K562 (cell line): ENCODE results near the gene VWA8. TPM values are rescaled to one million over a fixed set of nuclear protein-coding genes. Genes with fewer than 3 reads are reported as not detected.

Experiments
- ATAC-seq: fragments of 200-7000 bp; cut with Tn5 transposase; 3 replicates; pipeline ENCODE4 v1.9.1; 2020; ENCODE audit warnings: moderate library complexity
- BruUV-seq: library from RNA; stranded (reverse); fragments of 400-500 nt; replicated peaks from 2 replicates; lab custom pipeline; 2021; lab: Mats Ljungman, UMichigan
- CTCF ChIA-PET: fragments of 300-600 bp; formaldehyde crosslinking; extraction: SDS; loops from one replicate; lab custom pipeline; 2021; ENCODE audit warnings: low intra/inter-chr PET ratio; lab: Yijun Ruan, JAX
- POLR2A ChIA-PET: fragments of 300-600, 350-650 bp; sonication (Branson Sonifier 250); formaldehyde crosslinking; extraction: SDS; loops from one replicate; lab custom pipeline; 2021; ENCODE audit warnings: antibody characterized with exemption, inconsistent platforms; lab: Yijun Ruan, JAX
- DNase-seq, 4 experiments: peaks; one replicate each; pipeline versions ENCODE4 v3.0.0 to v3.0.0-alpha.2; 2011 to 2018; ENCODE audit warnings: low spot score in 3 of 4, mixed read lengths in 3 of 4; ENCODE audit errors: extremely low read depth in 1 of 4
- FAIRE-seq: peaks from 2 replicates; lab custom pipeline; 2011; peaks lifted over from hg19 to GRCh38; lab: Jason Lieb, UNC
- H2AFZ ChIP-seq: 2 replicates; pipeline ENCODE4 v1.6.0; 2011; ENCODE audit warnings: low read depth, low read length, control low read depth, inconsistent platforms
- H3K27ac ChIP-seq: fragments of 200-600 bp; 3 replicates; pipeline ENCODE4 v1.8.0; 2011; ENCODE audit warnings: low read depth, mild to moderate bottlenecking, control low read depth, inconsistent platforms, low read length, moderate library complexity, mixed read lengths; ENCODE audit errors: extremely low read depth
- H3K27me3 ChIP-seq, 2 experiments: fragments of 300-600 bp in 1 of 2; 2 replicates in 1 of 2; 3 replicates in 1 of 2; pipeline versions ENCODE4 v1.6.0 to v1.8.0; 2011; ENCODE audit warnings: inconsistent platforms in 2 of 2, low read length in 2 of 2, mild to moderate bottlenecking in 1 of 2, mixed read lengths in 1 of 2, moderate library complexity in 1 of 2; ENCODE audit not compliant: control insufficient read depth in 2 of 2, insufficient read depth in 2 of 2
- H3K36me3 ChIP-seq: fragments of 300-600 bp; 3 replicates; pipeline ENCODE4 v1.8.0; 2011; ENCODE audit warnings: mild to moderate bottlenecking, low read length, inconsistent platforms; ENCODE audit not compliant: control insufficient read depth, insufficient read depth
- H3K4me1 ChIP-seq, 2 experiments: fragments of 200-600 bp in 1 of 2; replicated peaks in 1 of 2; 2 replicates in 1 of 2; 3 replicates in 1 of 2; pipeline versions ENCODE4 v1.5.1 to v1.8.0; 2011; ENCODE audit warnings: inconsistent platforms in 2 of 2, low read length in 2 of 2, mild to moderate bottlenecking in 1 of 2, mixed read lengths in 1 of 2, moderate library complexity in 1 of 2; ENCODE audit not compliant: control insufficient read depth in 2 of 2, insufficient read depth in 2 of 2
- H3K4me2 ChIP-seq: 2 replicates; pipeline ENCODE4 v1.6.1; 2011; ENCODE audit warnings: low read length, control low read depth, inconsistent platforms, mixed read lengths; ENCODE audit not compliant: insufficient read depth
- H3K4me3 ChIP-seq: fragments of 200-600 bp; sonication (generic), shearing (Covaris generic); 2 replicates; pipeline ENCODE4 v1.5.1; 2016; ENCODE audit warnings: control low read depth, inconsistent platforms
- H3K79me2 ChIP-seq: fragments of 200-600 bp; 3 replicates; pipeline ENCODE4 v1.8.0; 2011; ENCODE audit warnings: low read length, inconsistent platforms; ENCODE audit not compliant: control insufficient read depth, insufficient read depth
- H3K9ac ChIP-seq, 2 experiments: 2 replicates each; pipeline versions ENCODE4 v1.6.0 to v1.6.1; 2011; ENCODE audit warnings: low read depth in 2 of 2, low read length in 2 of 2, control low read depth in 1 of 2, inconsistent platforms in 1 of 2, mild to moderate bottlenecking in 1 of 2, mixed read lengths in 1 of 2; ENCODE audit not compliant: insufficient read depth in 1 of 2
- H3K9me1 ChIP-seq: one replicate; pipeline ENCODE4 v1.6.0; 2011; ENCODE audit warnings: inconsistent platforms, mild to moderate bottlenecking, low read length, moderate library complexity; ENCODE audit not compliant: control insufficient read depth, insufficient read depth
- H3K9me3 ChIP-seq: replicated peaks from 2 replicates; pipeline ENCODE4 v1.5.1; 2011; ENCODE audit warnings: low read depth, low read length, inconsistent platforms; ENCODE audit not compliant: control insufficient read depth, insufficient read depth
- H4K20me1 ChIP-seq: replicated peaks from 2 replicates; pipeline ENCODE4 v1.6.1; 2011; ENCODE audit warnings: low read length, inconsistent platforms, mixed read lengths; ENCODE audit not compliant: control insufficient read depth, insufficient read depth
- ZNF316 ChIP-seq: fragments of 450-650 bp; IDR thresholded peaks from 2 replicates; pipeline ENCODE4 v1.6.1; 2016
- WGBS: fragments of 100-300 bp; shearing (Covaris generic); methylation state at CpG from one replicate; pipeline ENCODE4 v1.1.6; 2016; ENCODE audit warnings: low coverage, mixed read lengths; ENCODE audit not compliant: insufficient coverage; ENCODE audit errors: missing lambda C conversion rate; 5-methylcytosine and 5-hydroxymethylcytosine counted together
- in situ Hi-C: fragments of 300-500 bp; cut with MboI; formaldehyde crosslinking; loops from 4 replicates; pipeline ENCODE4 v1.15.0; 2018; ENCODE audit warnings: inconsistent platforms, mixed read lengths
- intact Hi-C: fragments of 100-400 bp; cut with micrococcal nuclease; formaldehyde crosslinking; loops from 2 replicates; pipeline ENCODE4 v1.14.2; 2022
- polyA plus RNA-seq, 8 experiments: library from polyadenylated mRNA; depleted of rRNA in 4 of 8; stranded (reverse) in 5 of 8; unstranded in 3 of 8; fragments of >200 nt; fragmentation: Nextera tagmentation in 2 of 8; fragmentation: Illumina TruSeq in 1 of 8; extraction: Ambion mirVana in 2 of 8; extraction: Trizol in 1 of 8; gene quantifications; 2 replicates each; pipeline versions ENCODE4 v1.2.1 to v1.2.3, GENCODE V29; 2011 to 2014; ENCODE audit warnings: inconsistent platforms in 1 of 8, missing spikeins in 1 of 8
- total RNA-seq, 7 experiments: library from RNA; depleted of rRNA in 6 of 7; stranded (reverse); fragments of >200 nt in 6 of 7; fragmentation: Illumina TruSeq in 2 of 7; extraction: Trizol in 2 of 7; gene quantifications; 2 replicates each; pipeline versions ENCODE4 v1.2.1 to v1.2.3, GENCODE V29; 2011 to 2021; ENCODE audit warnings: low replicate concordance in 1 of 7
- TF ChIP-seq, protein P1 (sequence below): fragments of 250-450 bp; sonication (Bioruptor Pico); IDR thresholded peaks from 2 replicates; pipeline ENCODE4 v1.4.0; 2020; ENCODE audit warnings: mild to moderate bottlenecking, moderate library complexity, borderline replicate concordance

The VWA8 gene
- total and polyA plus RNA-seq, 9 of the 15 experiments (the other 6 are each of a cell fraction or from before 2014, with no cell fraction given): 2.1 to 18.5 (median 13.3) TPM

DNA sequence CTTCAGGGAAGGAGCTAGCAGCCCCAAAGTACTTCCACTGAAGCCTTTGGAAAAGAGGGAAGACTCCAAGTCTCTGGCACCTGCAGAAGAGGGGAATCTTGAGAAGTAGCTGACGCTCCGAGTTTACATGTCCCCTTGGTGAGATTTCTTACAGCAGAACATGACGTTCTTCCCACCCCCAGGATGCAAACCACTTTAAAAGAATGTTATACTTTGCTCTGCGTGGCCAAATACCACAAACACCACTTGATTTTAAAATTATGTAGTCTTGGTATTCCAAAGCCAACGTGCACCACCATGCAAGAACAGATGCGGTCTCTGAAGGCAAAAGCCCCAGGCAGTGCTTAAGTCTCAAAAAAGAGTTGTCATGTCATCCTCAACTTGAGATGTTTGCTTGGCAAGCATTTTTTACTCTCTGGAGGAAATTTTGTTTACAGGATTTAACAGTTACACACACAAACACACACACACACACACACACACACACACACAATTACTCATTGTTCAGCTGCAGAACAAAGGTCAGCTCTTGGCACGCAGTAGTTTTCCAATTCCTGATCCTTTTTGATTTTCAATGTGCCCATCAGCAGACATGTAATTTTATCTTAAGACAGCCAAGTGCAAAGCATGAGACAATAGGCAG lies 397.4 kb downstream of the VWA8 start:
- ChIA-PET CTCF (no interaction called here), POLR2A (no interaction called here)
- intact Hi-C loops (no loop called here), in situ Hi-C loops (no loop called here)
- H3K9me1 ChIP-seq: no peaks in the 10 kb centered on the region
- no peaks in the 10 kb centered on the region for H3K79me2 ChIP-seq
- DNase-seq (no peak), ATAC-seq (no peak), FAIRE-seq (no peak)
- peaks cover 6% of the 10 kb centered on the region; the same call in 1 of the 3 replicates for H3K36me3 ChIP-seq
- H3K4me2 ChIP-seq: no peak overlapping the region
- H3K4me3 ChIP-seq: no peak overlapping the region
- H2AFZ ChIP-seq: no peak overlapping the region
- peak; percentile 9; the same call in 1 of the 2 replicates for TF ChIP-seq ZNF316
- TF ChIP-seq, protein P1, sequence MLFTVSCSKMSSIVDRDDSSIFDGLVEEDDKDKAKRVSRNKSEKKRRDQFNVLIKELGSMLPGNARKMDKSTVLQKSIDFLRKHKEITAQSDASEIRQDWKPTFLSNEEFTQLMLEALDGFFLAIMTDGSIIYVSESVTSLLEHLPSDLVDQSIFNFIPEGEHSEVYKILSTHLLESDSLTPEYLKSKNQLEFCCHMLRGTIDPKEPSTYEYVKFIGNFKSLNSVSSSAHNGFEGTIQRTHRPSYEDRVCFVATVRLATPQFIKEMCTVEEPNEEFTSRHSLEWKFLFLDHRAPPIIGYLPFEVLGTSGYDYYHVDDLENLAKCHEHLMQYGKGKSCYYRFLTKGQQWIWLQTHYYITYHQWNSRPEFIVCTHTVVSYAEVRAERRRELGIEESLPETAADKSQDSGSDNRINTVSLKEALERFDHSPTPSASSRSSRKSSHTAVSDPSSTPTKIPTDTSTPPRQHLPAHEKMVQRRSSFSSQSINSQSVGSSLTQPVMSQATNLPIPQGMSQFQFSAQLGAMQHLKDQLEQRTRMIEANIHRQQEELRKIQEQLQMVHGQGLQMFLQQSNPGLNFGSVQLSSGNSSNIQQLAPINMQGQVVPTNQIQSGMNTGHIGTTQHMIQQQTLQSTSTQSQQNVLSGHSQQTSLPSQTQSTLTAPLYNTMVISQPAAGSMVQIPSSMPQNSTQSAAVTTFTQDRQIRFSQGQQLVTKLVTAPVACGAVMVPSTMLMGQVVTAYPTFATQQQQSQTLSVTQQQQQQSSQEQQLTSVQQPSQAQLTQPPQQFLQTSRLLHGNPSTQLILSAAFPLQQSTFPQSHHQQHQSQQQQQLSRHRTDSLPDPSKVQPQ (CRISPR knock-in tag): no peak
- H3K9ac ChIP-seq: no peak overlapping the region
- no peaks in the 10 kb centered on the region for H4K20me1 ChIP-seq
- no peaks in the 10 kb centered on the region for H3K27me3 ChIP-seq
- no peaks in the 10 kb centered on the region for H3K9me3 ChIP-seq
- BruUV-seq: no TSS peak
- H3K27ac ChIP-seq: no peak overlapping the region
- H3K4me1 ChIP-seq: no peaks in the 10 kb centered on the region; a peak in 2 of 5 replicates
- WGBS: 64% methylated on average over 5 of the region's 7 CpGs
